SK-N-SH treated with all-trans-retinoic acid at 6 μM for 48 hours (cell line): ENCODE measurements around the gene SFPQ.

ENCODE experiments used
- ESRRG ChIP-seq: fragments of 250-450 bp; sonication (Bioruptor Pico); IDR thresholded peaks from 2 replicates; pipeline ENCODE4 v1.6.1; 2021; ENCODE audit warnings: mild to moderate bottlenecking
- OSR1 ChIP-seq: fragments of 250-450 bp; sonication (Bioruptor Pico); IDR thresholded peaks from 2 replicates; pipeline ENCODE4 v1.8.0; 2022; ENCODE audit warnings: moderate library complexity, mild to moderate bottlenecking, inconsistent platforms
- RARB ChIP-seq: fragments of 250-450 bp; sonication (Bioruptor Pico); IDR thresholded peaks from 2 replicates; pipeline ENCODE4 v1.8.0; 2021; ENCODE audit warnings: mild to moderate bottlenecking, moderate library complexity
- TOX ChIP-seq: fragments of 250-450 bp; sonication (Bioruptor Pico); IDR thresholded peaks from 2 replicates; pipeline ENCODE4 v1.8.0; 2021; ENCODE audit warnings: mild to moderate bottlenecking, moderate library complexity, borderline replicate concordance
- ZNF565 ChIP-seq: fragments of 450-650 bp; formaldehyde crosslinking; conservative IDR thresholded peaks from 2 replicates; pipeline ENCODE4 v1.5.0; 2020; ENCODE audit warnings: low read depth, mild to moderate bottlenecking, moderate library complexity
- TF ChIP-seq, protein P1 (sequence below): fragments of 250-450 bp; sonication (Bioruptor Pico); IDR thresholded peaks from 2 replicates; pipeline ENCODE4 v1.8.0; 2020; ENCODE audit warnings: mild to moderate bottlenecking, moderate library complexity, borderline replicate concordance
- TF ChIP-seq, protein P2 (sequence below): fragments of 250-450 bp; sonication (Bioruptor Pico); IDR thresholded peaks from 2 replicates; pipeline ENCODE4 v1.5.1; 2020; ENCODE audit warnings: low read depth, mild to moderate bottlenecking, moderate library complexity

DNA sequence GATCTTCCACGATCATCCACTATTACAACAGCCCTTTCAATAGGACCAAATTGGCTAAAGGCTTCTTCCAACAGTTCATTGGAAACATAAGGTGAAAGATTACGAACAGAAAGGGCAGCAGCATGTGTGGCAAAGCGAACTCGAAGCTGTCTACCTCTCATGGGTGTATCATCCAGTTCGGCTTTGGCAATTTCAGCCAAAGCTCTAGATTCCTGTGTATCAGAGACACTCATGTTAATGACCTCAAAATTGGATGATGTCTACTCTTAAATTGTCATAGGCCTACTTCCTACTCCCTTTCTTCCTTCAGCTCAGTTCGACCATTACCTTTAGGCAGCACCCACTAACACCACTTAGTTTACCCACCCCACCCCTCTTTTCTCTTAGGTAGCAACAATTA is 2.2 kb downstream of the SFPQ start:
- TF ChIP-seq, protein P1, sequence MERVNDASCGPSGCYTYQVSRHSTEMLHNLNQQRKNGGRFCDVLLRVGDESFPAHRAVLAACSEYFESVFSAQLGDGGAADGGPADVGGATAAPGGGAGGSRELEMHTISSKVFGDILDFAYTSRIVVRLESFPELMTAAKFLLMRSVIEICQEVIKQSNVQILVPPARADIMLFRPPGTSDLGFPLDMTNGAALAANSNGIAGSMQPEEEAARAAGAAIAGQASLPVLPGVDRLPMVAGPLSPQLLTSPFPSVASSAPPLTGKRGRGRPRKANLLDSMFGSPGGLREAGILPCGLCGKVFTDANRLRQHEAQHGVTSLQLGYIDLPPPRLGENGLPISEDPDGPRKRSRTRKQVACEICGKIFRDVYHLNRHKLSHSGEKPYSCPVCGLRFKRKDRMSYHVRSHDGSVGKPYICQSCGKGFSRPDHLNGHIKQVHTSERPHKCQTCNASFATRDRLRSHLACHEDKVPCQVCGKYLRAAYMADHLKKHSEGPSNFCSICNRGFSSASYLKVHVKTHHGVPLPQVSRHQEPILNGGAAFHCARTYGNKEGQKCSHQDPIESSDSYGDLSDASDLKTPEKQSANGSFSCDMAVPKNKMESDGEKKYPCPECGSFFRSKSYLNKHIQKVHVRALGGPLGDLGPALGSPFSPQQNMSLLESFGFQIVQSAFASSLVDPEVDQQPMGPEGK (CRISPR knock-in tag): no peak
- TF ChIP-seq ESRRG (CRISPR knock-in tag): no peak
- no peak for TF ChIP-seq ZNF565
- no peak for TF ChIP-seq RARB (CRISPR knock-in tag)
- TF ChIP-seq OSR1 (CRISPR knock-in tag): no peak
- TF ChIP-seq, protein P2, sequence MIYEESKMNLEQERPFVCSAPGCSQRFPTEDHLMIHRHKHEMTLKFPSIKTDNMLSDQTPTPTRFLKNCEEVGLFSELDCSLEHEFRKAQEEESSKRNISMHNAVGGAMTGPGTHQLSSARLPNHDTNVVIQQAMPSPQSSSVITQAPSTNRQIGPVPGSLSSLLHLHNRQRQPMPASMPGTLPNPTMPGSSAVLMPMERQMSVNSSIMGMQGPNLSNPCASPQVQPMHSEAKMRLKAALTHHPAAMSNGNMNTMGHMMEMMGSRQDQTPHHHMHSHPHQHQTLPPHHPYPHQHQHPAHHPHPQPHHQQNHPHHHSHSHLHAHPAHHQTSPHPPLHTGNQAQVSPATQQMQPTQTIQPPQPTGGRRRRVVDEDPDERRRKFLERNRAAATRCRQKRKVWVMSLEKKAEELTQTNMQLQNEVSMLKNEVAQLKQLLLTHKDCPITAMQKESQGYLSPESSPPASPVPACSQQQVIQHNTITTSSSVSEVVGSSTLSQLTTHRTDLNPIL (CRISPR knock-in tag): no peak
- TF ChIP-seq TOX (CRISPR knock-in tag): no peak
